GM11168 (cell line): ENCODE results near the gene ROBO3.

ENCODE experiments used
- in situ Hi-C: fragments of 300-500 bp; cut with MboI; formaldehyde crosslinking; loops from one replicate; pipeline ENCODE4 v1.12.0; 2022; ENCODE audit warnings: low sequenced_read_pairs; ENCODE audit not compliant: unreplicated experiment

Gene ROBO3

GRCh38 chr11:124915541-124916369, 50.5 kb downstream of the ROBO3 start:
- in situ Hi-C loops, result no loop called here

- in situ Hi-C loops, result no loop called here
Observed at GRCh38 chr11:124916370-124916710, 51.1 kb downstream of the ROBO3 start.

GRCh38 chr11:124917115-124917637, 51.9 kb downstream of the ROBO3 start:
- in situ Hi-C loops, result no loop called here

- in situ Hi-C loops, result no loop called here
Observed at GRCh38 chr11:124918950-124919349, 53.7 kb downstream of the ROBO3 start, which contains the start of gene HEPN1. HEPN1 (plus strand) TSS chr11:124919250.

GRCh38 chr11:124919898-124920297, 54.7 kb downstream of the ROBO3 start:
- in situ Hi-C loops, result no loop called here

- in situ Hi-C loops, result no loop called here
Observed at GRCh38 chr11:124920356-124920755, 55.1 kb downstream of the ROBO3 start.

GRCh38 chr11:124920870-124921609, 55.8 kb downstream of the ROBO3 start:
- in situ Hi-C loops, result no loop called here

GRCh38 chr11:124922831-124923230, 57.6 kb downstream of the ROBO3 start:
- in situ Hi-C loops, result no loop called here

GRCh38 chr11:124923296-124923695, 58.1 kb downstream of the ROBO3 start:
- in situ Hi-C loops, result no loop called here

GRCh38 chr11:124928942-124929665, 63.9 kb downstream of the ROBO3 start:
- in situ Hi-C loops, result no loop called here

GRCh38 chr11:124930799-124931198, 65.6 kb downstream of the ROBO3 start:
- in situ Hi-C loops, result no loop called here
